ENCODE data around the gene TENM3.

The TENM3 gene

GRCh38 chr4:182255441-182256190 lies 12.4 kb downstream of the TENM3 start:
- no peak for DNase-seq

GRCh38 chr4:182257016-182257415 lies 13.8 kb downstream of the TENM3 start:
- DNase-seq = no peak

GRCh38 chr4:182257503-182257902 lies 14.3 kb downstream of the TENM3 start:
- no peak for DNase-seq

DNA sequence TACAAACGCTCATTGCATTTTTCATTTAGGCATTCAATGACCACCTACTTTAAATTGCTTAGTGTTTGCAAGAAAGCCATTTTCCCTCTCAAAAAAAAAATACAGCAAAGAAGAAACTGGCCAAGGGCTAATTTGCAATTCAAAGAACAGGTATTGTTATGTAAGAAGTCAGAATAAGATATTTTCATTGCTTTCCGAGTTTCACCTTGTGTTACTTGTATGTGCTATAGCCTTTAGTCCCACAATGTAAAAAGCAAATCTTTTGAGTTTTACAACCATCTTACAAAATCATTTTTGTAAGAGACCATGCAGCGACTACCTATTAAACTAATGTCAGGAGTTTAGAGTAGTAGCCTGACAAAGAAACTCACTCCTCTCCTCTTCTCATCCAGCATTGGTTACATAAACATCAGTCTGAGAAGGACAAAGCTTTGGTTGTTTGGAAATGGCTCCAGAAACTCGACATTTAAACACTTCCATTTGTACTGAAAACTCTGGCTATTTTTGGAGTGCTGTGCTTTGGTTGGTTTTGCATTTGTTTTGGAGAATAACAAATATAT lies 15.3 kb downstream of the TENM3 start:
- no peak for DNase-seq

DNA sequence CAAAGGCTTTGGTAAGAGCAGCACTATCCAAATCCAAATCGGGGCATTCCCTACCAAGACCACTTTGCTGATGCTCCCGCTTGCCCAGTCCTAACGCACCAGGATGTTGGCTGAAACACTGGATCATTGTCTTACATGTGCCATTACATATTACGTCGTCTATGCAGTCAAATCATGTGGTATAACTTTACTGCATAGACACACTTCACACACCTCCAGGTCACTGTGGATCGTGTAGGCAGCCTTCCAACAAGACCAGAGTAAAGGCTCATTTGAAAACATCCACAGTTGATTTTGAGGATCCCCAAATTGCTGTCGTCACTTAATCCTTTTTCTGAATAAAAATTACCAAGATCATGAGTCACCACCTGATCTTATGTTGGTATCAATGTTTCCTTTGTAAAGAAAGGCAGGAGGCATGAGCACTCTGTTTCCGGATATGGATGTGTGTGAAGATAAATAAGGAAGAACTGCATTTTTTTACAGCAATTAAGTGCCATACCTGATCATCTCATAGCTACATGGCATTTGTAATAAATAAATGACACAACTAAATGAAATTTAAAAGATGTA lies 18.5 kb downstream of the TENM3 start:
- no peak for DNase-seq

DNA sequence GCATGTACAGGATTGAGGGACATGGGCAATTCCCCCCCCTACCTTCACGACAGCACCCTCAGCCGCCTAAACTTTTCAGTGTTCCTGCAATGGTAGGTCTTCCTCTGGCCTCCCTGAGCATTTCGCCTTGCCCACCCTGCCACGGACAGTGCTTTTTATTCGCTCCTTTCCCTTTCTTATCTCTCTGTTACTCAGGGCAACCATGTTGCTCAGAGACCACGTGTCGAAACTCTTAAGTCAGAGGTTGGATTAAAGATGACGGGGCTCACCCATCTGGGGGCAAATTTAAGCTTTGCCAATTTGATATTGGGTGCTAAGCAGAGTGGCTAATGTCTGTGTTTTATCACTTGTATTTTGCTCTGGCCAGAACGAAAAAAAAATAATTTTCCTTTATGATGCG lies 20.4 kb downstream of the TENM3 start:
- no peak for DNase-seq

DNA sequence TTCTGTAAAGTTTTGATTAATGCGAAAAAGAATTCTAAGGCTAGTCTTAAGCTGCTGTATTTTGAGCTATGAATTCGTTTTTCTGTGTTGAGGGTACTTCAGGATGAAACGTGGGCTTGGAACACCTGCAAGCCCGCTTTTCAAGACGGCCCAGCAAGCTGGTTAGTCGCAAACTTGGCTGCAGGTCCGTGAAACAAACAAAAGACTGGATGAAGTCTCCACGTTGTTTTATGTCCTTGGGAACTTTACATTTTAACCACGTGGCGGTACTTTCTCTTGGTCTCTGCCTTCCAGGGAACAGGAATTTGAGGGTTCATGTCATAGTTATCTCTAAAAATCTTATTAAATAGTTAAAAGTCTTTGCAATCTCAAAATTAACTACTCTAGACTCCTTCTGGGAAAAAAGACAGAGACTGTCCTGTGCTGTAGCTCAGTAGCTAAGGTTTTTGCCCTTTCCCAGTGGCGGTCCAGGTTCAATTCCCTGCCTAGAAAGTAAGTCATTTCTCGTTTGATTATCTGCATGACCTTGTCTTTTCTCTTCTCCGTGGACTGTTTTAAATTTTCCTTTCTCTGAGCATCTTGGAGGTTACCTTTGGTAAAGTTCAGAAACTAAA lies 21.0 kb downstream of the TENM3 start:
- DNase-seq = no peak

- no peak for DNase-seq
Observed at GRCh38 chr4:182265881-182266280, 22.7 kb downstream of the TENM3 start.

DNA sequence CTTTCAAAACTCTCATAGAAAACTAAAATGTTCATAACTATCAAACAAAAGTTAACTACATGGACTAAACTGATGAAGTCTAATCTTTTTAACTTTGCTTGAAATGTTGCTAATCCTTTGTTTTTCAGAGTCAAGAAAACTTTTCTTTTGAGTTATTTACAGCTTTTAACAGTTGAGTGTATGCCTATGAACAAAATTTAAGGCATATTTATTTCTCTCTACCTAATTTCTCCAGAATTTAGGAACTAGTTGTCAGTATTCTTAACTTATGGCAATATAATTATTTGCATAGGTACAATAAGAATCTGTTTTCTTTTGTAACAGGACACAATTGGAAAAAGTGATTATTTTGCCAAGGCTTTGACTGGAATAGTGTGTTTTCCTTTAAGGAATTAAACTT lies 23.8 kb downstream of the TENM3 start:
- DNase-seq = no peak

DNA sequence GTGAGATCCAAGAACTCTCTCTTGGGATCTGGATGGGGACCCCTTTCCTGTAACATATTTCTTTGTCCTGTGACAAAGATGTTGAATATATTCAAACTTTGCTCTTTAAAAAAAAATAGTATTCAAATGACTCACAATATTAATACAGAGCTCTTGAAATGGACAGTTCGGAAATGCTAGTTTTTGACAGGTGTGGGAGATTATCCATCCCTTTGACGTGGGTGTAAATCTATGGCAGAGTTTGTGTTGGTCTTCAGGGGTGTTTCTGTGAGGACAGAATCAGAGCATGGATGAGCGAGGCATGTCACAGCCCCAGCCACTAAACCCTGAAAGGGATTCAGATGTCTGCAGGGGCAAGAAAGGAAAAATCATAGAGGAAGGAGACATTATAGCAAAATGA lies 25.8 kb downstream of the TENM3 start:
- no peak for DNase-seq

DNA sequence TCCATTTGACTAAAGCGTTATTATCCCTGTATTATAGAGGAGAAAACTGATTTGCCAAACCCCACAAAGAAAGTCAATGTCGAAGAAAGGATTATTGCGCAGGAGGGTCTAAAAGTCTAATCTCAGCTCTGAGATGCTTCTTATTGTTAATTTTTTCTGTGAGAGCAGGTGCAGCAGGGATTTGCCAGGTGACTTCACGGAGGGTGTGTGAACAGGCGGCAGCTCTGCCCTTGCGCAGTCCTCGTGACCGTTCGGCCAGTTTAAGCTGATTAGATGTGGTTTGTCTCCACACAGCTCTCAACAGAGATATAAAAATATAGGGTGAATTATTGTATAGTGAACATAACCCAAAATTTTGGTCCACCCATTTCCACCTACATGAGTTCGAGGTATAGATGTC lies 28.5 kb downstream of the TENM3 start:
- no peak for DNase-seq

- no peak for DNase-seq
Observed at GRCh38 chr4:182272151-182272550, 28.9 kb downstream of the TENM3 start.

DNA sequence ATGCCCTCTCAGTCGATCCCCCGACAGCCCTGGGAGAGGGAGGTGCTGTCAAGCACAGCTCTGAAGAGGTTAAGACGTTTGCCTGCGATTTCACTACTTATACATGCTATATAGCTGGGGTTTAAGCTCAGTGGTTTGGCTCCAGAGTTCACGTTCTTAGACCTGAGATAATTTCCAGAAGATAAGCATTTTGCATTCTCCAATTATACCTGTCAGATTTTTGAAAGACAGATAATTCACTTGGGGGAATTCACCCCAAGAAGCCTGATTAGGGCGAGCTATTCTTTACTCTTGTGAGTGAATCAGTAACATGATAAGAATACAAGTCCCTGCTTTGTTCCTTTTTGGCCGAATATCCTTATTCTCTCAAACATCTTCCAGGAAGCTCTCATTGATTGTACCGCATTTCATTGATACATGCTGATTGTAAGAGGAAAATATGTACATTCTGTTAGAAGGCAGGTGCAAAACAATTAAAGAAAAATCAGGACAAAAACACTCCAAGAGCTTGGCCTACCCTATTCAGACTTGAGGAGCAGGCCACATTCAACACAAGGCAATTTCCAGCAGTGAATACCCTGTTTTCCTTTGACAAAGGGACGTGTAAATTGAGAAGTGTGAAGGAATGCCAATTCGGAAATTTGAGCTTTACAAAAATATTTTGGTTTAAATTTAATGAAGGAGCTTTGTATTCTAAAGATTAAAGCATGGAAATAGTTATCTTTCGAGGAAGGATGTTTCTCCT lies 30.2 kb downstream of the TENM3 start:
- no peak for DNase-seq

GRCh38 chr4:182276210-182277109 lies 33.3 kb downstream of the TENM3 start:
- DNase-seq = no peak

DNA sequence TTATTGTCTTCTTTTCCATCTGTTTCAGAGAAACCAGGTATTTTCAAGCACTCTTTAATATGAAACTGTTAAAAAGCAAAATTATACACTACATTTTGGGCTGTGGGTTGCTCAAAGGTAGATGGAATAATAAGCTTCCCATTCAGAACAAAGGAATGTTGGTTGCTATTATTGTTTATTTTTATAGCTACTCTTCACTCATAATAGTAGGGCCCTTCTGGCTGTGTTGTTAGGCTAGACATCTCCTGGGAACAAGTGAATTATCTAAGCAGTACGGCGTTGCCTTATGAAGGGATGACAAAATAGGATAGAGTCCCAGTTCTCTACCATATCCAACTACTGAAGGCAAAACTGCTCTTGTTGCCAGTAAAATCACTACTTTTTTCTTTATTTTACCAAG lies 34.2 kb downstream of the TENM3 start:
- DNase-seq = no peak

GRCh38 chr4:182278729-182279128 lies 35.5 kb downstream of the TENM3 start:
- DNase-seq = no peak

DNA sequence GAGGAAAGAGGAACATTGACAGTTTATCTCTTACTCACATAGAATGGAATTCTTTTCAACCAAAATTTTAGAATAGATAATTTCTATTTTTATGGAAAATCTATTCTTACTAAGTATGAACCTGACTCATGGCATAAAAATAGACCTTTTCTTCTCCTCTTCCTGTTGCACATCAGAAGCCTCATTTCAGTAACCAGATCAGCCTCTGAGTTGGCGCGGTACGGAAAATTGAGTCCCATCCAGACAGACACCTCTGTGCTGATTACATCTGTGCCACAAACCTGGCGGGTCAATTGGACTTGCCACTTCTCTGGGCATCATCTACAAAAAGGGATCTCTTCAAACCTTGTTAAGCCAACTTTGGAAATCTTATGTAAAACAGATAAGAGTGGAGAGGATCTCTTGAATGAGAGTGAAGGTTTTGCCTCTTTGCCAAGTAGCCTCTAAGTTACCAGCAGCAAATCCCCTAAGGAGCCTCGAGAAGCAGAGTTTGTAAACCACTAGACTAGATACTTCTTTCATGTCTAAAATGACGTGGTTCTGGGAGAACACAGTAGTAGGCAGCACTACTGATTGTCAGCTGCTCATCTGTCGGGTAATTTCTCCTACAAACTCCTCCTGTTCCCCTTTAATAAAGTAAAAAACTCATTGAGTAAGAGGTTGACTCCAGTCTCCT lies 37.4 kb downstream of the TENM3 start:
- DNase-seq = no peak

DNA sequence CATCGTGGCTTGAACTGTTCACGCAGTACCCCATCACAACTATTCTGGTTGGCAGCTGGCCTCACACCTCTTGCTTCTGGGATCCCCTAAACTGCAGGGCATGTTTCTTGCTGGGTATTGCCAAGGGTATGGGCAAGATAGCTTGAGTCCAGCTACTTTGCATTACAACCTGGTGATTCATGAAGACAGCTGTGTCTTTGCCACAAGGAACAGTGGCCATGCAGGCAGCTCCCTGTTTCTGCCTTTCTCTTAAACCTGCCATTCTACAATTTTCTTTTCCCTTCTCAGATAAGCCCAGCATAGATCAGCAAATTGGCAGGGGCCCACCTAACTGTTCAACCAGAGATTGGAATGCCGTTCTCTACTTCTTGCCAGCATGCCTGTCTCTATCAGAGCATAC lies 42.8 kb downstream of the TENM3 start:
- no peak for DNase-seq

GRCh38 chr4:182286931-182287330 lies 43.7 kb downstream of the TENM3 start:
- DNase-seq = no peak

GRCh38 chr4:182288534-182288933 lies 45.3 kb downstream of the TENM3 start:
- no peak for DNase-seq

- DNase-seq = no peak
Observed at GRCh38 chr4:182289809-182290208, 46.6 kb downstream of the TENM3 start.

GRCh38 chr4:182291175-182291574 lies 48.0 kb downstream of the TENM3 start:
- no peak for DNase-seq

All from SHP77 treated with DMSO at 0.1 percent for 48 hours (cell line).